Measurements from ENCODE around the gene NUDT8.

- TF ChIP-seq CTCF (IDR thresholded peaks at IDR 0.05; ENCODE audit: poor library complexity), result no peak
- TF ChIP-seq EZH2 (IDR thresholded peaks at IDR 0.05; ENCODE audit: borderline replicate concordance), result no peak
Measured at GRCh38 chr11:67652965-67653845, 23.5 kb upstream of the NUDT8 start.

Measured in hepatocyte (in vitro differentiated cells).